Measurements from ENCODE around the gene POLRMT. TPM values are rescaled to one million over a fixed set of nuclear protein-coding genes. Genes with fewer than 3 reads are reported as not detected.

Gene POLRMT
- total and polyA plus RNA-seq, 2 experiments from 2014 or later = 98.0 to 148 TPM

GRCh38 chr19:642767-643727 is 9.7 kb upstream of the POLRMT start:
- Histone ChIP-seq H3K27ac (ENCODE audit: low read depth) (no peak overlapping the region), H3K4me2 (no peak overlapping the region), H3K36me3 (ENCODE audit: insufficient read depth) (0 out of 2 replicates have a peak, but pooled peaks cover 5% of the 10 kb centered on the region), H3K27me3 (ENCODE audit: insufficient read depth) (peaks cover 9% of the 10 kb centered on the region; the same call in 1 of the 2 replicates), H3K9me2 (ENCODE audit: insufficient read depth) (no peaks in the 10 kb centered on the region), H4K20me1 (replicated peaks; ENCODE audit: insufficient read depth) (no peaks in the 10 kb centered on the region; the same call in none of the 2 replicates), H3K4me1 (ENCODE audit: insufficient read depth) (no peaks in the 10 kb centered on the region), H2AFZ (no peak overlapping the region), H3K4me3 (no peak overlapping the region), H3F3A (replicated peaks; ENCODE audit: low read depth) (no peaks in the 10 kb centered on the region), H3K79me2 (replicated peaks; ENCODE audit: insufficient read depth) (no peaks in the 10 kb centered on the region)
- Mint-ChIP-seq H3K36me3 (ENCODE audit: low read depth) (peaks cover 11% of the 10 kb centered on the region; the same call in 2 of the 3 replicates), H3K4me3 (no peak overlapping the region), H3K4me1 (peaks cover 4% of the 10 kb centered on the region; the same call in 2 of the 3 replicates), H3K27me3 (ENCODE audit: insufficient read depth, low read depth, poor library complexity) (peaks cover 24% of the 10 kb centered on the region), H3K27ac (no peak overlapping the region), H3K9me3 (no peaks in the 10 kb centered on the region; the same call in 2 of the 3 replicates)
- no peak for ATAC-seq
- DNase-seq (ENCODE audit: low spot score) = no peak
- no peak for TF ChIP-seq ZNF462 (CRISPR knock-in tag; IDR thresholded peaks at IDR 0.05)
- TF ChIP-seq REST (IDR thresholded peaks at IDR 0.05; ENCODE audit: unreplicated experiment) = no peak
- no peak for TF ChIP-seq ETS1 (IDR thresholded peaks at IDR 0.05)
- no peak for TF ChIP-seq EZH2phosphoT487 (IDR thresholded peaks at IDR 0.05; ENCODE audit: unreplicated experiment)
- TF ChIP-seq ZNF331 (CRISPR knock-in tag; IDR thresholded peaks at IDR 0.05; ENCODE audit: low read depth) = no peak
- TF ChIP-seq ZNF114 (CRISPR knock-in tag; IDR thresholded peaks at IDR 0.05) = no peak
- no peak for TF ChIP-seq NANOG (IDR thresholded peaks at IDR 0.05; ENCODE audit: borderline replicate concordance)
- no peak for TF ChIP-seq CTCF (conservative IDR thresholded peaks at IDR 0.05; ENCODE audit: low read depth in 2 of 2)
- TF ChIP-seq STAT1 (IDR thresholded peaks at IDR 0.05; ENCODE audit: unreplicated experiment) = no peak
- no peak for TF ChIP-seq POLR2AphosphoS5 (IDR thresholded peaks at IDR 0.05; ENCODE audit: low read depth)
- no peak for TF ChIP-seq EZH2 (IDR thresholded peaks at IDR 0.05; ENCODE audit: low read depth, unreplicated experiment)
- TF ChIP-seq JUNB (IDR thresholded peaks at IDR 0.05; ENCODE audit: unreplicated experiment) = no peak
- TF ChIP-seq CREB1 (CRISPR knock-in tag; IDR thresholded peaks at IDR 0.05; ENCODE audit: low read depth) = no peak
